ENCODE data around the gene COL15A1.
A peak's percentile ranks its signal among the peaks of the same experiment; 100 is the strongest.

The COL15A1 gene

GRCh38 chr9:99116003-99116411 lies 172.3 kb downstream of the COL15A1 start:
- H3K4me1 ChIP-seq (ENCODE audit: low read length) = peaks cover 35% of the 10 kb centered on the region
- no peak overlapping the region for H3K4me2 ChIP-seq (ENCODE audit: low read length)
- H2AFZ ChIP-seq (ENCODE audit: low read depth, low read length) = no peak overlapping the region
- TF ChIP-seq CTCF (IDR thresholded peaks at IDR 0.05; ENCODE audit: low read depth, low read length) (no peak), EZH2phosphoT487 (IDR thresholded peaks at IDR 0.05; ENCODE audit: low read depth) (no peak)
- peaks cover 88% of the 10 kb centered on the region for H3K79me2 ChIP-seq (ENCODE audit: low read length)
- H3K9me3 ChIP-seq (ENCODE audit: insufficient read depth, low read length) = no peaks in the 10 kb centered on the region
- H3K9ac ChIP-seq (ENCODE audit: low read length) = no peak overlapping the region
- H3K36me3 ChIP-seq (replicated peaks; ENCODE audit: low read depth, low read length) = no peaks in the 10 kb centered on the region
- H4K20me1 ChIP-seq (ENCODE audit: insufficient read depth, low read length) = no peaks in the 10 kb centered on the region; the same call in 1 of the 2 replicates
- no peak overlapping the region for H3K27ac ChIP-seq (ENCODE audit: low read length)
- no peak overlapping the region for H3K4me3 ChIP-seq (ENCODE audit: low read length)
- H3K27me3 ChIP-seq (ENCODE audit: low read depth, low read length) = no peaks in the 10 kb centered on the region

GRCh38 chr9:99118782-99119466 lies 175.2 kb downstream of the COL15A1 start:
- Histone ChIP-seq H3K27ac (ENCODE audit: low read length) (peak overlapping the region; percentile 68), H2AFZ (ENCODE audit: low read depth, low read length) (no peak overlapping the region), H4K20me1 (ENCODE audit: insufficient read depth, low read length) (no peaks in the 10 kb centered on the region; the same call in 1 of the 2 replicates), H3K9me3 (ENCODE audit: insufficient read depth, low read length) (no peaks in the 10 kb centered on the region), H3K4me3 (ENCODE audit: low read length) (peak overlapping the region; percentile 69), H3K4me1 (ENCODE audit: low read length) (peaks cover 51% of the 10 kb centered on the region), H3K4me2 (ENCODE audit: low read length) (peak overlapping the region; percentile 94), H3K27me3 (ENCODE audit: low read depth, low read length) (no peaks in the 10 kb centered on the region), H3K36me3 (replicated peaks; ENCODE audit: low read depth, low read length) (no peaks in the 10 kb centered on the region), H3K79me2 (ENCODE audit: low read length) (peaks cover 89% of the 10 kb centered on the region), H3K9ac (ENCODE audit: low read length) (peak overlapping the region; percentile 48)
- TF ChIP-seq EZH2phosphoT487 (IDR thresholded peaks at IDR 0.05; ENCODE audit: low read depth) (no peak), CTCF (IDR thresholded peaks at IDR 0.05; ENCODE audit: low read depth, low read length) (no peak)

DNA sequence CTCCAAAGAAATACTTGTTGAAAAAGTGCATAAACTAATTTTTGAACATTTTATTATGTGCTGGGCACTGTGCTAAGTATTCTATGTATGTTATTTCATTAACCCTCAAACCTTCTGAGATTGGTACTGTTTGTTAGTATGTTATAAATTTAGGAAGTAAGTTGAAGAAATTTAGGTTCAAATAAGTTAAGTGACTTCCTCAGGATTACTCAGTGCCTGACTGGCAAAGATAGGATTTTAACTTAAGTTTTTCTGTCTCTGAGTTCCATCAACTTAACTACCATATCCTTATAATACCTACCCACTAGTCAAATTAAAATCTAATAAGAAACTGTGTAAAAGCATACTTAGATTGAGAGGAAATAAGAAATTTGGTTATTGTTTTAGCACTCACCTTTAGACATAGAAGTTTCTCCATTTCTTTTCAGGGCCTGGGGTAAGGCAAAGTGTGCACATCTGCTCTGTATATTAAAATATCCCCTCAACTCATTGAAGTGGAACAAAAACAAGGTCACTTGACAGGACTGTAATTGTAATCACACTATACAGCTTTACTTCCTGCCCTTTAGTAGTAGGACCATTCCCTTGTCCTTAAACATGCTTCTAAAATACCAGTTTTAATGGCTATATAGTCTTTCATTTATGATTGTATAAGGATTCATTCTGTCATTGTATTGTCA lies 176.4 kb downstream of the COL15A1 start:
- H2AFZ ChIP-seq (ENCODE audit: low read depth, low read length) = no peak overlapping the region
- H3K9me3 ChIP-seq (ENCODE audit: insufficient read depth, low read length) = no peaks in the 10 kb centered on the region
- no peaks in the 10 kb centered on the region for H3K36me3 ChIP-seq (replicated peaks; ENCODE audit: low read depth, low read length)
- H3K27ac ChIP-seq (ENCODE audit: low read length) = peak overlapping the region; percentile 68; the same call in 1 of the 2 replicates
- peaks cover 83% of the 10 kb centered on the region for H3K79me2 ChIP-seq (ENCODE audit: low read length)
- H3K9ac ChIP-seq (ENCODE audit: low read length) = 0 out of 2 replicates have a peak overlapping the region, but pooled peaks have one; percentile 48
- H3K4me1 ChIP-seq (ENCODE audit: low read length) = peaks cover 62% of the 10 kb centered on the region
- H3K27me3 ChIP-seq (ENCODE audit: low read depth, low read length) = no peaks in the 10 kb centered on the region
- H3K4me2 ChIP-seq (ENCODE audit: low read length) = peak overlapping the region; percentile 94
- H3K4me3 ChIP-seq (ENCODE audit: low read length) = peak overlapping the region; percentile 69
- TF ChIP-seq CTCF (IDR thresholded peaks at IDR 0.05; ENCODE audit: low read depth, low read length) = no peak
- no peak for TF ChIP-seq EZH2phosphoT487 (IDR thresholded peaks at IDR 0.05; ENCODE audit: low read depth)
- no peaks in the 10 kb centered on the region; the same call in 1 of the 2 replicates for H4K20me1 ChIP-seq (ENCODE audit: insufficient read depth, low read length)
